GM23338 (cell line): Measurements from ENCODE around the gene RMI2. TPM values are rescaled to one million over a fixed set of nuclear protein-coding genes. Genes with fewer than 3 reads are reported as not detected.

Source experiments
- ATAC-seq: fragments of 200-7000 bp; cut with Tn5 transposase; 3 replicates; pipeline ENCODE4 v1.9.1; 2020
- DNase-seq: peaks from one replicate; pipeline ENCODE4 v3.0.0-alpha.2; 2015; ENCODE audit warnings: low spot score
- H2AFZ ChIP-seq: fragments of 200-600 bp; sonication (generic); 2 replicates; pipeline ENCODE4 v1.8.0; 2016; ENCODE audit warnings: antibody characterized with exemption, mild to moderate bottlenecking, moderate library complexity
- H3F3A ChIP-seq: fragments of 200-600 bp; sonication (generic); replicated peaks from 2 replicates; pipeline ENCODE4 v1.8.0; 2017; ENCODE audit warnings: antibody characterized with exemption, mixed run types, low read depth
- H3K27ac ChIP-seq: fragments of 200-600 bp; sonication (generic); 2 replicates; pipeline ENCODE4 v1.6.1; 2016; ENCODE audit warnings: low read depth
- H3K27me3 ChIP-seq: fragments of 200-600 bp; sonication (generic); 2 replicates; pipeline ENCODE4 v1.8.0; 2016; ENCODE audit warnings: mild to moderate bottlenecking, mixed run types, moderate library complexity; ENCODE audit not compliant: insufficient read depth
- H3K36me3 ChIP-seq: fragments of 200-600 bp; sonication (generic); 2 replicates; pipeline ENCODE4 v1.8.0; 2016; ENCODE audit warnings: mild to moderate bottlenecking; ENCODE audit not compliant: insufficient read depth
- H3K4me1 ChIP-seq: fragments of 200-600 bp; sonication (generic); 2 replicates; pipeline ENCODE4 v1.8.0; 2016; ENCODE audit warnings: mild to moderate bottlenecking, moderate library complexity; ENCODE audit not compliant: insufficient read depth
- H3K4me2 ChIP-seq: fragments of 200-600 bp; sonication (generic); 2 replicates; pipeline ENCODE4 v1.7.1; 2017; ENCODE audit warnings: mixed run types
- H3K4me3 ChIP-seq: fragments of 200-600 bp; sonication (generic); 2 replicates; pipeline ENCODE4 v1.6.1; 2016; ENCODE audit warnings: mixed run types
- H3K79me2 ChIP-seq: fragments of 200-600 bp; sonication (generic); replicated peaks from 2 replicates; pipeline ENCODE4 v1.8.0; 2017; ENCODE audit warnings: mild to moderate bottlenecking; ENCODE audit not compliant: insufficient read depth
- H3K9me2 ChIP-seq: fragments of 200-600 bp; sonication (generic); 2 replicates; pipeline ENCODE4 v1.8.0; 2017; ENCODE audit not compliant: insufficient read depth
- H4K20me1 ChIP-seq: fragments of 200-600 bp; sonication (generic); replicated peaks from 2 replicates; pipeline ENCODE4 v1.8.0; 2017; ENCODE audit warnings: mild to moderate bottlenecking; ENCODE audit not compliant: insufficient read depth
- H3K27ac Mint-ChIP-seq: 2 replicates; pipeline ENCODE4 v1.8.0; 2020; ENCODE audit warnings: inconsistent platforms, mild to moderate bottlenecking, moderate library complexity, mixed read lengths
- H3K27me3 Mint-ChIP-seq: 3 replicates; pipeline ENCODE4 v1.8.0; 2022; ENCODE audit warnings: low read depth, mild to moderate bottlenecking, moderate library complexity, mixed read lengths, inconsistent platforms; ENCODE audit not compliant: insufficient read depth, poor library complexity
- H3K36me3 Mint-ChIP-seq: 3 replicates; pipeline ENCODE4 v1.8.0; 2021; ENCODE audit warnings: low read depth, mild to moderate bottlenecking, inconsistent platforms, moderate library complexity, mixed read lengths
- H3K4me1 Mint-ChIP-seq: 3 replicates; pipeline ENCODE4 v1.8.0; 2020; ENCODE audit warnings: mild to moderate bottlenecking, inconsistent platforms, mixed read lengths
- H3K4me3 Mint-ChIP-seq: 3 replicates; pipeline ENCODE4 v1.8.0; 2021; ENCODE audit warnings: moderate library complexity, mild to moderate bottlenecking, inconsistent platforms, mixed read lengths
- H3K9me3 Mint-ChIP-seq: 3 replicates; pipeline ENCODE4 v1.8.0; 2020; ENCODE audit warnings: moderate library complexity, mild to moderate bottlenecking, inconsistent platforms, mixed read lengths
- CREB1 ChIP-seq: fragments of 250-450 bp; sonication (Bioruptor Pico); IDR thresholded peaks from 2 replicates; pipeline ENCODE4 v1.5.0; 2020; ENCODE audit warnings: low read depth, mild to moderate bottlenecking, moderate library complexity
- EZH2phosphoT487 ChIP-seq: fragments of 200-600 bp; sonication (generic); IDR thresholded peaks from one replicate; pipeline ENCODE4 v1.8.1; 2018; ENCODE audit warnings: antibody characterized with exemption; ENCODE audit not compliant: unreplicated experiment
- STAT1 ChIP-seq: IDR thresholded peaks from one replicate; pipeline ENCODE4 v1.6.1; 2016; ENCODE audit warnings: antibody characterized with exemption; ENCODE audit not compliant: unreplicated experiment
- ZNF114 ChIP-seq: fragments of 250-450 bp; sonication (Bioruptor Pico); IDR thresholded peaks from 2 replicates; pipeline ENCODE4 v1.5.0; 2020; ENCODE audit warnings: mild to moderate bottlenecking, moderate library complexity
- ZNF331 ChIP-seq: fragments of 250-450 bp; sonication (Bioruptor Pico); IDR thresholded peaks from 2 replicates; pipeline ENCODE4 v1.5.0; 2020; ENCODE audit warnings: low read depth, mild to moderate bottlenecking, moderate library complexity
- ZNF462 ChIP-seq: fragments of 250-450 bp; sonication (Bioruptor Pico); IDR thresholded peaks from 2 replicates; pipeline ENCODE4 v1.5.0; 2020; ENCODE audit warnings: mild to moderate bottlenecking, moderate library complexity
- polyA plus RNA-seq: library from polyadenylated mRNA; unstranded; fragments of >200 nt; fragmentation: Nextera tagmentation; extraction: Ambion mirVana; gene quantifications from 2 replicates; pipeline ENCODE4 v1.2.1, GENCODE V29; 2016
- total RNA-seq: library from RNA; depleted of rRNA; stranded (reverse); fragments of >200 nt; shearing (Covaris generic); gene quantifications from 2 replicates; pipeline ENCODE4 v1.2.3, GENCODE V29; 2014
- TF ChIP-seq, protein P1 (sequence below), 2 experiments: fragments of 200-600 bp in 1 of 2; sonication (generic) in 1 of 2; conservative IDR thresholded peaks; 2 replicates each; pipeline versions ENCODE4 v1.5.1 to v1.6.1; 2016 to 2017; ENCODE audit warnings: antibody characterized with exemption in 2 of 2, low read depth in 2 of 2, mild to moderate bottlenecking in 2 of 2, moderate library complexity in 1 of 2
- TF ChIP-seq, protein P2 (sequence below): IDR thresholded peaks from 2 replicates; pipeline ENCODE4 v1.6.1; 2016; ENCODE audit warnings: antibody characterized with exemption

RMI2 gene
- total and polyA plus RNA-seq, 2 experiments from 2014 or later, result 98.2 to 108 TPM

DNA sequence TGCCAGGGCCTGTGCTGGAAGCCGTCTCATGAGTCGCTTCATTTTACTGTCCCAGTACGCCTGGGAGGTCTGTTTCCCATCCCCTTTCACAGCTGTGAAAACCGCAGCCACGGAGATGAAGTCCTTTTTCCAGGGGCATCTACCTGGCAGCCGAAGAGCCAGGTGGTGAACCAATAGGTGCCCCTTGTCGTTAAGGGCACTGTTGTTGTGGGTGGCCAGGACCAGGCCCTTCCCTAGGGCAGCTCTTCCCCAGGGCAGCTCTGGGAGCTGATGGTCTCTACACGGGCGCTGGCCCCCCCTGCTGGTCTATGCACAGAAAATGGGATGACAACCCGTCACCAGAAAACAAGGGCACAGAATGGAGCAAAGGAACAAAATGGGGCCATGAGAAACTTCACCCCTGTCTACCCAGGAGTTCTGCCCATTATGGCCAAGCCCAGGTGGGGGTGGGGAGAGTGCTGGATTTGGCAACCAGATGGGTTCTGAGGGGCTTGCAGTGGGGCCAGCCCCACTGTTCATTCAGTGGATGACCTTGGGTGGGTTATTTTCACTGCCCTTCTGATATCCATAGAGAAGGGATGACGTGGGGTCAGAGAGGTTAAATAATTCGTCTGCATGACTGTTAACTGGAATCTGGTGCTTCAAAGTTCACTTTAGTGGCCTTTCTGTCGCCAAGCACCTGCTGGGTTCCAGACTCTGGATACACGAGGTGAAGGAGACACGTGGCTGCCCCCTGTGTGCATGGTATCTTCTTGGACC, 11.5 kb downstream of the RMI2 start:
- Histone ChIP-seq H3K4me3 (no peak overlapping the region), H3K27ac (peak overlapping the region; percentile 76; the same call in 1 of the 2 replicates), H4K20me1 (0 out of 2 replicates have a peak, but pooled peaks cover 5% of the 10 kb centered on the region), H3K79me2 (peaks cover 23% of the 10 kb centered on the region), H3K4me2 (no peak overlapping the region), H3K4me1 (peaks cover 32% of the 10 kb centered on the region), H3K36me3 (peaks cover 13% of the 10 kb centered on the region), H3F3A (peaks cover 19% of the 10 kb centered on the region; the same call in 1 of the 2 replicates), H3K27me3 (no peaks in the 10 kb centered on the region), H3K9me2 (no peaks in the 10 kb centered on the region), H2AFZ (no peak overlapping the region)
- peak; percentile 93 for ATAC-seq
- H3K9me3 Mint-ChIP-seq, result no peaks in the 10 kb centered on the region
- H3K36me3 Mint-ChIP-seq, result peaks cover 26% of the 10 kb centered on the region
- peak; percentile 91 for DNase-seq
- no peak overlapping the region for H3K27ac Mint-ChIP-seq
- TF ChIP-seq CREB1 (peak; percentile 41; the same call in 1 of the 2 replicates), STAT1 (no peak)
- TF ChIP-seq, protein P1, sequence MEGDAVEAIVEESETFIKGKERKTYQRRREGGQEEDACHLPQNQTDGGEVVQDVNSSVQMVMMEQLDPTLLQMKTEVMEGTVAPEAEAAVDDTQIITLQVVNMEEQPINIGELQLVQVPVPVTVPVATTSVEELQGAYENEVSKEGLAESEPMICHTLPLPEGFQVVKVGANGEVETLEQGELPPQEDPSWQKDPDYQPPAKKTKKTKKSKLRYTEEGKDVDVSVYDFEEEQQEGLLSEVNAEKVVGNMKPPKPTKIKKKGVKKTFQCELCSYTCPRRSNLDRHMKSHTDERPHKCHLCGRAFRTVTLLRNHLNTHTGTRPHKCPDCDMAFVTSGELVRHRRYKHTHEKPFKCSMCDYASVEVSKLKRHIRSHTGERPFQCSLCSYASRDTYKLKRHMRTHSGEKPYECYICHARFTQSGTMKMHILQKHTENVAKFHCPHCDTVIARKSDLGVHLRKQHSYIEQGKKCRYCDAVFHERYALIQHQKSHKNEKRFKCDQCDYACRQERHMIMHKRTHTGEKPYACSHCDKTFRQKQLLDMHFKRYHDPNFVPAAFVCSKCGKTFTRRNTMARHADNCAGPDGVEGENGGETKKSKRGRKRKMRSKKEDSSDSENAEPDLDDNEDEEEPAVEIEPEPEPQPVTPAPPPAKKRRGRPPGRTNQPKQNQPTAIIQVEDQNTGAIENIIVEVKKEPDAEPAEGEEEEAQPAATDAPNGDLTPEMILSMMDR (conservative IDR thresholded peaks at IDR 0.05; ENCODE audit: low read depth in 2 of 2), result peak; percentile 85 to 92
- peaks cover 35% of the 10 kb centered on the region for H3K4me1 Mint-ChIP-seq
- no peak overlapping the region for H3K4me3 Mint-ChIP-seq
- peaks cover 3% of the 10 kb centered on the region for H3K27me3 Mint-ChIP-seq

GRCh38 chr16:11358531-11358930, 13.3 kb downstream of the RMI2 start:
- Histone ChIP-seq H3K4me2 (no peak overlapping the region), H2AFZ (no peak overlapping the region), H3F3A (peaks cover 12% of the 10 kb centered on the region; the same call in 1 of the 2 replicates), H3K4me3 (no peak overlapping the region), H3K27ac (no peak overlapping the region), H3K36me3 (0 out of 2 replicates have a peak, but pooled peaks cover 6% of the 10 kb centered on the region), H3K79me2 (peaks cover 9% of the 10 kb centered on the region; the same call in 1 of the 2 replicates), H3K4me1 (peaks cover 36% of the 10 kb centered on the region), H3K27me3 (no peaks in the 10 kb centered on the region), H4K20me1 (0 out of 2 replicates have a peak, but pooled peaks cover 5% of the 10 kb centered on the region), H3K9me2 (no peaks in the 10 kb centered on the region)
- Mint-ChIP-seq H3K9me3 (no peaks in the 10 kb centered on the region), H3K27ac (no peak overlapping the region), H3K36me3 (peaks cover 10% of the 10 kb centered on the region; the same call in 2 of the 3 replicates), H3K27me3 (peaks cover 3% of the 10 kb centered on the region), H3K4me3 (no peak overlapping the region), H3K4me1 (peaks cover 36% of the 10 kb centered on the region)
- ATAC-seq, result no peak
- DNase-seq, result no peak
- TF ChIP-seq, protein P2, sequence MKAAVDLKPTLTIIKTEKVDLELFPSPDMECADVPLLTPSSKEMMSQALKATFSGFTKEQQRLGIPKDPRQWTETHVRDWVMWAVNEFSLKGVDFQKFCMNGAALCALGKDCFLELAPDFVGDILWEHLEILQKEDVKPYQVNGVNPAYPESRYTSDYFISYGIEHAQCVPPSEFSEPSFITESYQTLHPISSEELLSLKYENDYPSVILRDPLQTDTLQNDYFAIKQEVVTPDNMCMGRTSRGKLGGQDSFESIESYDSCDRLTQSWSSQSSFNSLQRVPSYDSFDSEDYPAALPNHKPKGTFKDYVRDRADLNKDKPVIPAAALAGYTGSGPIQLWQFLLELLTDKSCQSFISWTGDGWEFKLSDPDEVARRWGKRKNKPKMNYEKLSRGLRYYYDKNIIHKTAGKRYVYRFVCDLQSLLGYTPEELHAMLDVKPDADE, result no peak
- no peak for TF ChIP-seq ZNF462
- TF ChIP-seq EZH2phosphoT487, result no peak
- no peak for TF ChIP-seq ZNF114 (CRISPR knock-in tag)
- no peak for TF ChIP-seq ZNF331
